GM18907 (cell line): Measurements from ENCODE around the gene PABPC1L.

Experiments used
- ATAC-seq: cut with Tn5 transposase; IDR thresholded peaks from one replicate; pipeline ENCODE4 v1.9.1; 2021; ENCODE audit warnings: mild to moderate bottlenecking, moderate library complexity; ENCODE audit not compliant: unreplicated experiment

Gene PABPC1L

DNA sequence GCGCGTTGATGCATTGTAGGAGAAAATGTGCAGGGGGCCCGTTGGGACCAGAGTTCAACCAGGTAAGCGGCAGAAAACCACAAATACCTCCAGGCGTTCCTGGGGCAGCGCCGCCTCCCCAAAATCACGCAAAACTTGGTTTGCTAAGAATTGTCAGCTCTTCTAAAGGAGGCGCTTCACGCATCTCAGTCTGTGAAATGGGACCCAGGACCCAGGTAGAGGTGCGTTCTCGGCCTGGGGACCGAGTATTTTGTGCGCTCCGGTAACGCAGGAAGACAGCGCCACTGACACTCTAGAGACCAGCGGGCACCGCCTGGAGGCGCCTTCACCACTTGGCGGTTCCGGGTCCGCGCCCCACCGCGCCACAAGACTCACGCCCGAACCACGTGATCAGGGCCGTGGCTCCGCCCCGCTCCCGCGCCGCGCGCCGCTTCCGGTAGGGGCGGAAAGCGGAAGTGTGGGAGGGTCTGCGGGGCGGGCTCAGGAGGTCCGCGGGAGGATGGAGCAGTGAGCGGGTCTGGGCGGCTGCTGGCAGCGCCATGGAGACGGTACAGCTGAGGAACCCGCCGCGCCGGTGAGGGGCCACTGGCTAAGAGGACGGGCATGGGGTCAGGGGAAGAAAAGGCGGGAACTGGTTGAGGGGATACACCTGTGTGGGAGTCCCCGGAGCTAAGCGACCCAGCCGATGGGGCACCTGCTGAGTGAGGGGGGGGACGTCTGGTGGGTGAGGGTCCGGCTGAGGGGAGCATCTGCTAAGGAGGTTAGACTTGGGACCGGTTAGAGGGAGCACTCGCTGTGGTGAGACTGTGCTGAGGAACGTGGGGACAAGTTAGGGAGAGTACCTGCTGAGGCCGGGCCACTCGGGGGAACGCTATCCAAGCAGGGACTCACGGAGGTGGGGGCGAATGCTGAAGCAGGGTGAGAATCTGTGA, 56.4 kb downstream of the PABPC1L start, which contains the start of gene STK4:
STK4 (plus strand) TSS at position 483 of the 932 bp plus-strand sequence; CDS start at position 540, 57 bp downstream.
- ATAC-seq = peak; percentile 71

DNA sequence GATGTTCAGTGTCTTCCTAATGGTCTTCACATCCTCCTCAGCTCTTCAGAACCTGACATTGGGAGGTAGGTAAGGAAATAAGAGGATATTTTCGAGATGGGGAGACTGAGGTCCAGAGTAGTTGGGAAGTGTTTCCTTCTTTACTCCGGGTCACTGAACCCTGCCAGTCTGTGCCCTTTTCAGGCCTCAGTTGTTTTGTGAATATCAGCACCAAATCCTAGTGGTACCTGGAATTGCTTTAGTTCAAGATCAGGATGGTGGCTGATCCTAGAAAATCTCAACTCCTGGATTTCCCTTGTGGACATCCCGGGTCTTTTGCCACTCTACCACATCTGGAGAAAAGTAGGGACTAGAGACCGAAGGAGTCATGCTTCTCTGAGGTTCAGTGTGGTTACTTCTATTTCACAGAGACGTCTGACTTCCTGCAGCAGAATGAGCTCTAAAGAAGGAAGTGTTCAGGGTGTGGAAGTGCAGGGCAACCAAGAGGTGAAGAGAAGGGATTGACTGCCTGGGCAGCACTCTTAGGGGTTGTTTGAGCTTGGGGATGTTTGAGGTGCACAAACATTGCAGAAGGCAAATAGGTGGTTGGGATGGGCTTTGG, 57.4 kb downstream of the PABPC1L start:
- peak; percentile 24 for ATAC-seq

DNA sequence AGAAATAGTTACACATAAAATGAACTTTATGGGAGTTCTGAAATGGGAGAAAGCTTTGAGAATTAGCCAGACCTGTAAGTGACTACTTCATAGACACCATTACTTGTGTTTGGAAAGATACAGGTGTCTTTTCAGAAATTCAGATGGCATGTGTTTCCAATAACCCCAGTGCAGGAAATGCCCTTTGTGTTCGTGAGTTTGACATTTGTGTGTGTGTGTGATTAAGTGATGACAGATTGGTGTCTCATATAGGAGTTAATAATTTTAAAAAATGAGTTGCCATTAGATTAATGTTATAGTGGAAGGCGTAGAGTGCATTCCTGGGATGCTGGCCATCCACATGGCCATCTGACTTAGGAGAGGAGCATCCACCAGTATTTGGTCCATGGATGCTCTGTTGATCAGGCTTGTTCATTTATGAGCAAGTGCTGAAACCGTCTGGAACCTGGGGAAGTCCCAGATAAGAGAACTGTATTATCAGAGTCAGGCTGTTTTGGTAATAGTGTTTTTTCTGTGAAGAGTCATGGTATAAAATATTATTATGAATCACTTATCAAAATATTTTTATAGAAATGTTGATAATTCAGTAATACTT, 59.5 kb downstream of the PABPC1L start:
- ATAC-seq = no peak

DNA sequence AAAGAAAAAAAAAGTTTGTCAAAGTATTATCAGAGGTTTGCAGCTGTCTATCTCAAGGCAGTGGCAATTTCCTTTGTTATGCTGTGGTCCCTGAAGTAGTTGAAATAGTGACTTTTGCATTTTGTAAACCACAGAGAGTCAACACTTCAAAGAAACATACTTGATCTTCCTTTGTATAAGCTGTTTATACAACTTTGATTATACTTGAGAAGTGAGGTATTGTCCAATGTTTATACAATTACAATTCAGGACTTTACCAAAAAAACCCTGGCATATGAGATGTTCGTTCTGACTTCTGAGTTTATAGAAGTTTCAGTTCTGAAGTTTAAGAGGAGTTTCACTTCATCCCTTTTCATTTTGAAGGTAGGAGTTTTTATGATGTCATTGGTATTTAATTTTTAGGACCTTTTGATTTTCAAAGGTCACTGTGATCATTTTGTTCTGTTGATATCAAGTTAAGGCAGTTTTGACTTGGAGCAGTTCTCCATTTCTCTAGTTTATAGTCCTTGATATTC, 60.4 kb downstream of the PABPC1L start:
- ATAC-seq = no peak

DNA sequence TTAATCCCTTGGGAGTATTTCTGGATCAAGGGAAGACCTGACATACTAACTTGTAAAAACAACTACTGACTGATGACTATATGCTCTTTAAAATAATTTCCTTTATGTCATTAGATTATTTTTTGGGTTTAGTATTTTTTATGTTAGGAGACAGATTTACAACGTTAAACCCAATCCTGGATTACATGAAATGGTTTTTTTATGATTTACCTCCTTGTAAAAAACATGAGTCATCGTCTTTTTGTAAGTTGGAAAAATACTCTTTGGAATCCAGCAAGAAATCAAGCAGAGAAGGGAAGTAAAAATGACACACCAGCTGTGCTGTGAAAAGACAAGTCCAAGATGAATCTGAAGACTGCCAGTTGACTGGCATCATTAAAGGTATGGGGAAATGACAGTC, 63.2 kb downstream of the PABPC1L start:
- no peak for ATAC-seq

DNA sequence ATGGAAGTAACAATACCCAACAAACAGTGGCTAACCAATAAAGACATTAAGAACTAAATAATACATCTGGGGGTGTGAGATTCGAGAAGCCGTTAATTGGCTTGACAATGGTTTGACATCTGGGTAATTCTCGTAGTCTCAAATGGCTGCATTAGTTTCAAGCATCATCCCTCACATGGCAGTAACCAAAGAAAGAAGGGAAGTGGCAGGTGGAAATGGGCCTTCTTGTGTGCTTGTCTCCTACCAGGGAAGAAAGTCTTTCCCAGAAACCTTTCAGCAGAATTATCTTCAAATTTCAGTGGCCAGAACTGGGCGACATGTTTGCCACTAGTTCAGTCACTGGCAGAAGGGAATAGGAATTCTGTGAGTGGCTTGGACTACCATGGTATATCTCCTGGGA, 66.8 kb downstream of the PABPC1L start:
- ATAC-seq = no peak

DNA sequence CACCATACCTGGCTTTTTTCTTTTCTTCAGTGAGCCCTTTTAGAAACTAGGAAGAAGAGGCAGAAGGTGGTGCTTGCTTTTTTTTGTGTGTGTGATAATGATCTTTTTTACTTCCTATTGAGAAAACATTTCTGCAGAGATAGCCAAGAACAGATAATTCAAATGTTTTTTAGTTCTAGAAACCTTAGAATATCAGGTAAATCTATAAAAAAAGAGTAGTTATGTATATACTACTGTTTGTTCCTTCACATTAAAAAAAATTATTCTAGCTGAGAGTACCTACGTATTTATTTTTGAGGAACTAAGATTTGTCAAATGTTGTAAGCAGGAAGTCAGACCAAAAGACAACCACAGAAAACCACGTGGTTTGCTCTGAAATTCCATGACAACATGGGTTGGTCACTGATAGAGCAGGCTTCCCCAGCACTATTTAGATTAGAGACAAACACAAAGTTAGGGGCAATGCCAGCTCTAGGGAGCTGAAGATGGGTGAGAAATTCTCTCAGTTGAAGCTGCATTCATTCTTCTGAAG, 69.3 kb downstream of the PABPC1L start:
- ATAC-seq = peak; percentile 85

DNA sequence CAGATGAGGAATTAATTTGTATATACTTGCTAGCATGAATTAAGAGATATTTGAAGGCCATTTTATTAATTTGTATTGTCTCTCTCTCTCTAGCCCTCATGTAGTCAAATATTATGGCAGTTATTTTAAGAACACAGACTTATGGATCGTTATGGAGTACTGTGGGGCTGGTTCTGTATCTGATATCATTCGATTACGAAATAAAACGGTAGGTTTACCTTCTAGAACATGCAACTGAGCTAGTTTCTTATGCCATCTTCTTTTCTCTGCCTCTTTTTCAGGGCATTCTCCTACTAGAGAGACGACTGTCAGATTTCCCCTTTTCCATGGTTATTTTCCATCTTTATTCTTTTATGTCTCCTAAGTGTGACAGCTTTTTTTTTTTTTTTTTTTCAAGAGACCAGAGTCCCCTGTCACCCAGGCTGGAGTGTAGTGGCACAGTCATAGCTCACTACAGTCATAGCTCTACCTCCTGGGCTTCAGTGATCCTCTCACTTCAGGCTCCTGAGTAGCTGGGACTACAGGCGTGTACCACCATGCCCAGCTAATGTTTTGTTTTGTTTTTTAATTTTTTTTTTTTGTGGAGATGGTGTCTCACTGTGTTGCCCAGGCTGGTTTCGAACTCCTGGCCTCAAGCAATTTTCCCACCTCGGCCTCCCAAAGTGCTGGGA, 72.0 kb downstream of the PABPC1L start:
- no peak for ATAC-seq

DNA sequence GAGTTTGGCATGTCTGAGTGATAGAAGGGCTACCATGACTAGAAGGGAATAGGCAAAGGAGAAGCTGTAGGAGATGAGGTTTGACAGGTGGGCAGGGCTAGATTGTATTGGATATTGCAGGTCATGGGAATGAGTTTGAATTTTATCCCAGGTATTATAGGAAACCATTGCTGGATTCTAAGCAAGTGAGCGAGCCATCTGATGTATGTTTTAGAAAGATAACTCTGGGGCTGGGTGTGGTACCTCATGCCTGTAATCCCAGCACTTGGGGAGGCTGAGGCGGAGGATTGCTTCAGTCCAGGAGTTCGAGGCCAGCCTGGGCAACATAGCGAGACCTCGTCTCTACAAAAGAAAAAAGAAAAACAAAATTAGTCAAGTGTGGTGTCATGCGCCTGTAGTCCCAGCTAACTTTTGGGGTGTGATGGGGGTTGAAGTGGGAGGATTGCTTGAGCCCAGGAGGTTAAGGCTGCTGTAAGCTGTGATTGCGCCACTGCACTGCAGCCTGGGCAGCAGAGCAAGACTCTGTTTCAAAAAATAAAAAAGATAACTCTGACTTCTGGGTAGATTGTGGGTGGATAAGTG, 73.3 kb downstream of the PABPC1L start:
- no peak for ATAC-seq

DNA sequence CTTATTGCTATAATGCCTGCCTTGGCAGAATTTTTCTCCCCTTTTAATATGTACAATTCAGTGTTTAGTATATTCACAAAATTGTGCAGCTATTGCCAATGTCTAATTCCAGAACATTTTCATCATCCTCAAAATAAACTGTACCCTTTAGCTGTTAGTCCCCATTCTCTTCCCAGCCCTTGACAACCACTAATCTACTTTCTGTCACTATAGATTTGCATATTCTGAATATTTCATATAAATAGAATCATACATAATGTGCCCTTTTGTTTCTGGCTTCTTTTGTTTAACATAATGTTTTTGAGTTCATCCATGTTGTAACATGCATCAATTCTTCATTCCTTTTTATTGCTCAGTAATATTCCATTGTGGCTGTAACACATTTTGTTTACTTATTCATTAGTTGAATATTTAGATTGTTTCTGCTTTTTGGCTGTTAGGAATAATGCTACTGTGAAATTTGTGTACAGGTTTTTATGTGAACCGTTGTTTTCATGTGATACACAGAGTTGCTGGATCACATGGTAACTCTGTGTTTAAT, 78.8 kb downstream of the PABPC1L start:
- ATAC-seq = no peak
